PC-9 (cell line): ENCODE measurements around the gene LRRFIP1. TPM values are rescaled to one million over a fixed set of nuclear protein-coding genes. Genes with fewer than 3 reads are reported as not detected.

Experiments
- BruUV-seq: library from RNA; stranded (reverse); fragments of 400-500 nt; replicated peaks from 2 replicates; lab custom pipeline; 2021; lab: Mats Ljungman, UMichigan
- CTCF ChIA-PET: fragments of 300-600 bp; sonication (Branson Sonifier 250); formaldehyde crosslinking; loops from one replicate; lab custom pipeline; 2022; ENCODE audit warnings: antibody characterized with exemption; lab: Charles Lee
- POLR2A ChIA-PET: fragments of 300-600 bp; sonication (Branson Sonifier 250); formaldehyde crosslinking; loops from one replicate; lab custom pipeline; 2022; ENCODE audit warnings: antibody characterized with exemption; ENCODE audit not compliant: unreplicated experiment; lab: Charles Lee
- DNase-seq, 2 experiments: peaks; one replicate each; pipeline versions ENCODE4 v3.0.0 to v3.0.0-alpha.2; 2015 to 2022; ENCODE audit warnings: mixed read lengths in 1 of 2
- H2AFZ ChIP-seq: fragments of 200-600 bp; sonication (generic); 2 replicates; pipeline ENCODE4 v1.8.1; 2017; ENCODE audit warnings: antibody characterized with exemption
- H3F3A ChIP-seq: fragments of 200-600 bp; sonication (generic); 2 replicates; pipeline ENCODE4 v1.8.1; 2017; ENCODE audit warnings: antibody characterized with exemption, mild to moderate bottlenecking, low read depth; ENCODE audit not compliant: insufficient read depth
- H3K27ac ChIP-seq: fragments of 200-600 bp; sonication (generic); 2 replicates; pipeline ENCODE4 v1.6.1; 2016; ENCODE audit warnings: mixed run types
- H3K27me3 ChIP-seq: fragments of 200-600 bp; sonication (generic); 2 replicates; pipeline ENCODE4 v1.6.1; 2016; ENCODE audit warnings: low read depth, mixed run types; ENCODE audit not compliant: insufficient read depth
- H3K36me3 ChIP-seq: fragments of 200-600 bp; sonication (generic); 2 replicates; pipeline ENCODE4 v1.6.1; 2016; ENCODE audit warnings: low read depth, mixed run types
- H3K4me1 ChIP-seq: fragments of 200-600 bp; sonication (generic); replicated peaks from 2 replicates; pipeline ENCODE4 v1.6.1; 2016; ENCODE audit warnings: mixed run types; ENCODE audit not compliant: insufficient read depth
- H3K4me2 ChIP-seq: fragments of 200-600 bp; sonication (generic); 2 replicates; pipeline ENCODE4 v1.6.1; 2017; ENCODE audit warnings: mixed run types
- H3K4me3 ChIP-seq: fragments of 200-600 bp; sonication (generic); 2 replicates; pipeline ENCODE4 v1.6.1; 2016; ENCODE audit warnings: mixed run types
- H3K79me2 ChIP-seq: fragments of 200-600 bp; sonication (generic); 2 replicates; pipeline ENCODE4 v1.6.1; 2017; ENCODE audit warnings: low read depth, mixed run types
- H3K9me2 ChIP-seq: fragments of 200-600 bp; sonication (generic); 2 replicates; pipeline ENCODE4 v1.8.1; 2017; ENCODE audit warnings: mild to moderate bottlenecking; ENCODE audit not compliant: insufficient read depth
- H3K9me3 ChIP-seq: fragments of 200-600 bp; sonication (generic); 2 replicates; pipeline ENCODE4 v1.8.1; 2016; ENCODE audit warnings: low read depth; ENCODE audit not compliant: insufficient read depth
- H4K20me1 ChIP-seq: fragments of 200-600 bp; sonication (generic); 2 replicates; pipeline ENCODE4 v1.8.1; 2017; ENCODE audit not compliant: insufficient read depth
- CTCF ChIP-seq: fragments of 200-600 bp; sonication (generic); conservative IDR thresholded peaks from 2 replicates; pipeline ENCODE4 v1.6.1; 2017; ENCODE audit warnings: mixed run types, antibody characterized with exemption, mild to moderate bottlenecking, moderate library complexity
- EZH2 ChIP-seq: fragments of 200-600 bp; sonication (generic); IDR thresholded peaks from 2 replicates; pipeline ENCODE4 v1.8.0; 2017; ENCODE audit warnings: antibody characterized with exemption, low read depth
- intact Hi-C: fragments of 100-400 bp; cut with micrococcal nuclease; formaldehyde crosslinking; loops from one replicate; pipeline ENCODE4 v1.10.0; 2022; ENCODE audit not compliant: unreplicated experiment
- total RNA-seq: library from RNA; stranded (reverse); gene quantifications from 2 replicates; pipeline ENCODE4 v1.2.3, GENCODE V29; 2021

LRRFIP1 gene
- total RNA-seq, 1 experiment from 2014 or later: 238 TPM

- H3K4me2 ChIP-seq: peak overlapping the region; percentile 63
- H3K9me2 ChIP-seq: no peaks in the 10 kb centered on the region
- H2AFZ ChIP-seq: no peak overlapping the region
- intact Hi-C loops: loop anchor here (10.0 kb wide), 1 partner anchor 618 kb away; no protein-coding TSS in a partner anchor
- peaks cover 35% of the 10 kb centered on the region for H3K4me1 ChIP-seq
- no peaks in the 10 kb centered on the region for H3K9me3 ChIP-seq
- H3K27ac ChIP-seq: peak overlapping the region; percentile 66
- TF ChIP-seq EZH2: no peak
- no peak for TF ChIP-seq CTCF
- DNase-seq: no peak
- no peak overlapping the region for H3K4me3 ChIP-seq
- ChIA-PET POLR2A (no interaction called here), CTCF (interaction anchor here (0.5 to 1.0 kb wide), 2 partner anchors 69 to 136 kb away, joined by 3 read pairs; no protein-coding TSS in a partner anchor)
- no peaks in the 10 kb centered on the region for H3K27me3 ChIP-seq
- H3K36me3 ChIP-seq: peaks cover 4% of the 10 kb centered on the region; the same call in 1 of the 2 replicates
- BruUV-seq: no TSS peak
- peaks cover 92% of the 10 kb centered on the region for H3K79me2 ChIP-seq
- peaks cover 46% of the 10 kb centered on the region for H3F3A ChIP-seq
- H4K20me1 ChIP-seq: peaks cover 89% of the 10 kb centered on the region
These were observed 115.6 kb downstream of the LRRFIP1 start for GRCh38 chr2:237743024-237743423.

- Histone ChIP-seq H3K9me2 (no peaks in the 10 kb centered on the region), H3K4me2 (peak overlapping the region; percentile 63), H3K9me3 (no peaks in the 10 kb centered on the region), H2AFZ (no peak overlapping the region), H3K36me3 (peaks cover 9% of the 10 kb centered on the region; the same call in 1 of the 2 replicates), H4K20me1 (peaks cover 90% of the 10 kb centered on the region), H3K4me1 (peaks cover 35% of the 10 kb centered on the region), H3K27ac (peak overlapping the region; percentile 66), H3K27me3 (no peaks in the 10 kb centered on the region), H3K79me2 (peaks cover 89% of the 10 kb centered on the region), H3F3A (peaks cover 46% of the 10 kb centered on the region), H3K4me3 (peak overlapping the region; percentile 8; the same call in 1 of the 2 replicates)
- ChIA-PET POLR2A (interaction anchor here (0.6 kb wide), 1 partner anchor 95 kb away, joined by 5 read pairs; no protein-coding TSS in a partner anchor), CTCF (interaction anchor here (0.5 to 1.7 kb wide), 3 partner anchors 56 to 137 kb away, joined by 3 to 10 read pairs (median 3); no protein-coding TSS in a partner anchor)
- BruUV-seq: no TSS peak
- TF ChIP-seq CTCF (0 out of 2 replicates have a peak, but pooled peaks have one; percentile 46), EZH2 (no peak)
- intact Hi-C loops: loop anchor here (1.0 to 10.0 kb wide), 6 partner anchors 21 to 619 kb away; partner anchors contain the start of gene RAB17
- DNase-seq: peak; percentile 44 to 96
These were observed 116.3 kb downstream of the LRRFIP1 start for GRCh38 chr2:237743561-237744269.

- no peaks in the 10 kb centered on the region for H3K9me3 ChIP-seq
- H3K36me3 ChIP-seq: peaks cover 13% of the 10 kb centered on the region; the same call in 1 of the 2 replicates
- H3F3A ChIP-seq: peaks cover 46% of the 10 kb centered on the region
- H2AFZ ChIP-seq: no peak overlapping the region
- intact Hi-C loops: loop anchor here (1.0 to 10.0 kb wide), 6 partner anchors 21 to 619 kb away; partner anchors contain the start of gene RAB17
- no peaks in the 10 kb centered on the region for H3K9me2 ChIP-seq
- peaks cover 90% of the 10 kb centered on the region for H4K20me1 ChIP-seq
- CTCF ChIA-PET: interaction anchor here (0.6 to 1.7 kb wide), 2 partner anchors 42 to 57 kb away, joined by 7 to 10 read pairs; no protein-coding TSS in a partner anchor
- H3K27me3 ChIP-seq: no peaks in the 10 kb centered on the region
- TF ChIP-seq CTCF (no peak; the same call in 1 of the 2 replicates), EZH2 (no peak)
- POLR2A ChIA-PET: no interaction called here
- H3K4me3 ChIP-seq: no peak overlapping the region
- peaks cover 35% of the 10 kb centered on the region for H3K4me1 ChIP-seq
- no peak for DNase-seq
- peak overlapping the region; percentile 63 for H3K4me2 ChIP-seq
- peak overlapping the region; percentile 66 for H3K27ac ChIP-seq
- BruUV-seq: no TSS peak
- peaks cover 83% of the 10 kb centered on the region for H3K79me2 ChIP-seq
These were observed 116.9 kb downstream of the LRRFIP1 start for GRCh38 chr2:237744270-237744612.
